ENCODE data around the gene TAS1R1.

DNA sequence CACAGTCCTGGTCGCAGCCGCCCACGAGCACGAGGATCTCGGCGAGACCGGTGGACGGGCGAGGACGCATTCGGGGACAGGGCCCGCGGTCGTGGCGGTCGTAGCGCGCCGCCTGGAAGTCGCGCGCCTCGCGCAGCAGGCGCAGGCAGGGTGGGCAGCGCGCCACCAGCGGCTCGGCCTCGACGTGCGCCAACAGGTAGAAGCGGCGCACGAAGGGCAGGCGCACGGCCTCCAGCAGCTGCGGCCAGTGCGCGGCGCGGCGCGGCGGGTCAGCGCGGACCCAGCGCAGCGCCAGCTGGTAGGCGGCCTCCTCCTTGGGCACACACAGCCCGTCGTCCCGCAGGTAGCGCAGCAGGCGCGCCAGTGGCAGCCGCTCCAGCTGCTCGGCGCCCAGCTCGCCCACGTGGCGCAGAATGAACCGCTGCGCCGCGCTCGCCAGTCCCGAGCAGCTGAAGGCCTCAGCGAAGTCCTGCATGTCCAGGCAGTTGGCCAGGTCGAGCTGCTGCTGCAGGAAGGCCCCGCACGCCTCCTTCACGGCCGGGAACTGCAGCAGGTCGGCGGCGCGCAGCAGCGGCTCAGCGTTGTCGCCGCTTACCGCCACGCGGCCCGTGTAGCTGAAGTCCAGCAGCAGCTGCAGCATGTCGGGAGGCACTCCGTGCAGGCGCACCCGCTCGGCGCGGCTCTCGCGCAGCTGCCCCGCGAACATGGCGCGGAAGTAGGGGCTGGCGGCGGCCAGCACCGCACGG, 47.0 kb downstream of the TAS1R1 start:
- TF ChIP-seq, protein P1, sequence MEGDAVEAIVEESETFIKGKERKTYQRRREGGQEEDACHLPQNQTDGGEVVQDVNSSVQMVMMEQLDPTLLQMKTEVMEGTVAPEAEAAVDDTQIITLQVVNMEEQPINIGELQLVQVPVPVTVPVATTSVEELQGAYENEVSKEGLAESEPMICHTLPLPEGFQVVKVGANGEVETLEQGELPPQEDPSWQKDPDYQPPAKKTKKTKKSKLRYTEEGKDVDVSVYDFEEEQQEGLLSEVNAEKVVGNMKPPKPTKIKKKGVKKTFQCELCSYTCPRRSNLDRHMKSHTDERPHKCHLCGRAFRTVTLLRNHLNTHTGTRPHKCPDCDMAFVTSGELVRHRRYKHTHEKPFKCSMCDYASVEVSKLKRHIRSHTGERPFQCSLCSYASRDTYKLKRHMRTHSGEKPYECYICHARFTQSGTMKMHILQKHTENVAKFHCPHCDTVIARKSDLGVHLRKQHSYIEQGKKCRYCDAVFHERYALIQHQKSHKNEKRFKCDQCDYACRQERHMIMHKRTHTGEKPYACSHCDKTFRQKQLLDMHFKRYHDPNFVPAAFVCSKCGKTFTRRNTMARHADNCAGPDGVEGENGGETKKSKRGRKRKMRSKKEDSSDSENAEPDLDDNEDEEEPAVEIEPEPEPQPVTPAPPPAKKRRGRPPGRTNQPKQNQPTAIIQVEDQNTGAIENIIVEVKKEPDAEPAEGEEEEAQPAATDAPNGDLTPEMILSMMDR (IDR thresholded peaks at IDR 0.05; ENCODE audit: low read depth, low read length): no peak
- no peak for TF ChIP-seq POLR2A (IDR thresholded peaks at IDR 0.05; ENCODE audit: extremely low read depth, insufficient read length)

All from NB4 (cell line).